ENCODE measurements around the gene TTBK1.

- TF ChIP-seq, protein P1, sequence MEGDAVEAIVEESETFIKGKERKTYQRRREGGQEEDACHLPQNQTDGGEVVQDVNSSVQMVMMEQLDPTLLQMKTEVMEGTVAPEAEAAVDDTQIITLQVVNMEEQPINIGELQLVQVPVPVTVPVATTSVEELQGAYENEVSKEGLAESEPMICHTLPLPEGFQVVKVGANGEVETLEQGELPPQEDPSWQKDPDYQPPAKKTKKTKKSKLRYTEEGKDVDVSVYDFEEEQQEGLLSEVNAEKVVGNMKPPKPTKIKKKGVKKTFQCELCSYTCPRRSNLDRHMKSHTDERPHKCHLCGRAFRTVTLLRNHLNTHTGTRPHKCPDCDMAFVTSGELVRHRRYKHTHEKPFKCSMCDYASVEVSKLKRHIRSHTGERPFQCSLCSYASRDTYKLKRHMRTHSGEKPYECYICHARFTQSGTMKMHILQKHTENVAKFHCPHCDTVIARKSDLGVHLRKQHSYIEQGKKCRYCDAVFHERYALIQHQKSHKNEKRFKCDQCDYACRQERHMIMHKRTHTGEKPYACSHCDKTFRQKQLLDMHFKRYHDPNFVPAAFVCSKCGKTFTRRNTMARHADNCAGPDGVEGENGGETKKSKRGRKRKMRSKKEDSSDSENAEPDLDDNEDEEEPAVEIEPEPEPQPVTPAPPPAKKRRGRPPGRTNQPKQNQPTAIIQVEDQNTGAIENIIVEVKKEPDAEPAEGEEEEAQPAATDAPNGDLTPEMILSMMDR (IDR thresholded peaks at IDR 0.05) = no peak
- no peak for TF ChIP-seq POLR2A (IDR thresholded peaks at IDR 0.05)
Measured at GRCh38 chr6:43256670-43257366, 13.5 kb downstream of the TTBK1 start.
